Loucy (cell line): Measurements from ENCODE around the gene STRADB.

Experiments
- EZH2phosphoT487 ChIP-seq: fragments of 200-600 bp; IDR thresholded peaks from 2 replicates; pipeline ENCODE4 v1.6.1; 2018; ENCODE audit warnings: antibody characterized with exemption, mild to moderate bottlenecking, moderate library complexity, borderline replicate concordance
- TF ChIP-seq, protein P1 (sequence below): fragments of 200-600 bp; sonication (generic); conservative IDR thresholded peaks from 2 replicates; pipeline ENCODE4 v1.5.1; 2014; ENCODE audit warnings: mild to moderate bottlenecking, antibody characterized with exemption, low read length

DNA sequence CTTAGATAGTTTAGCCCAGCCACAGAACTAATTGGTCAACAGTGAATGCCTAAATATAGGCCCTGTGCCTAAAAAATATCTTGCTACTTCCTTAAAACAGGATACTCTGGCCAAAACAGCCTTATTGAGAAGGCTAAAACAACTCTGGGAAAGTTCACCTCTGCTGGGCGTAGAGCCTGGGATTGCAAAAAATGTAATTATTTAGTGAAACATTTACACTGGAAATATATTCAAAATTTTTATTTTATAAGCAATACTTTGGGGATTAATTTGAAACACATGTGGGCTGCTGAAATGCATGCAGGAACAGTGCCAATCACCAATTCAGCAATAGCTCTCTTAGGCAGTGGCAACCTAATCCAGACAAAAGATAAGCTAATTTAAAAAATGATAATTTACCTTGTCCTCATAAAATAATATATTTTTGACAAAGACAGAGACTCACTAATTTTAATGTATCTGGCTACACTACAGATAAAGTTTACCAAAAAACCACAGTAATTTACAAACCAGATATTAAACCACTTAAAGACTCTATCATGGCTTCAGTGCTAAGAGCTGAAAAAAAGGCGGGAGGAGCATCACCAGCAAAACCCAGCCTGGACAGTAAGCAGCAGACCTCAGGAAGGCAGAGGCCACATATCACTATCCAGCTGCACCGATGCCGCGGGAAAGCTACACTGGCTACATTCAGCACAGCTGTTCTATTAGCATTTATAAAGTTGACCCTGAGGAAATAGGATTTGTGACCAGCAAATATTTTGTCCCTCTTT is 18.7 kb upstream of the STRADB start:
- TF ChIP-seq, protein P1, sequence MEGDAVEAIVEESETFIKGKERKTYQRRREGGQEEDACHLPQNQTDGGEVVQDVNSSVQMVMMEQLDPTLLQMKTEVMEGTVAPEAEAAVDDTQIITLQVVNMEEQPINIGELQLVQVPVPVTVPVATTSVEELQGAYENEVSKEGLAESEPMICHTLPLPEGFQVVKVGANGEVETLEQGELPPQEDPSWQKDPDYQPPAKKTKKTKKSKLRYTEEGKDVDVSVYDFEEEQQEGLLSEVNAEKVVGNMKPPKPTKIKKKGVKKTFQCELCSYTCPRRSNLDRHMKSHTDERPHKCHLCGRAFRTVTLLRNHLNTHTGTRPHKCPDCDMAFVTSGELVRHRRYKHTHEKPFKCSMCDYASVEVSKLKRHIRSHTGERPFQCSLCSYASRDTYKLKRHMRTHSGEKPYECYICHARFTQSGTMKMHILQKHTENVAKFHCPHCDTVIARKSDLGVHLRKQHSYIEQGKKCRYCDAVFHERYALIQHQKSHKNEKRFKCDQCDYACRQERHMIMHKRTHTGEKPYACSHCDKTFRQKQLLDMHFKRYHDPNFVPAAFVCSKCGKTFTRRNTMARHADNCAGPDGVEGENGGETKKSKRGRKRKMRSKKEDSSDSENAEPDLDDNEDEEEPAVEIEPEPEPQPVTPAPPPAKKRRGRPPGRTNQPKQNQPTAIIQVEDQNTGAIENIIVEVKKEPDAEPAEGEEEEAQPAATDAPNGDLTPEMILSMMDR, result no peak
- no peak for TF ChIP-seq EZH2phosphoT487
